Upper lobe of left lung (tissue), 6 donors: ENCODE results near the gene CD79A. TPM values are rescaled to one million over a fixed set of nuclear protein-coding genes. Genes with fewer than 3 reads are reported as not detected.

Experiments
- ATAC-seq, 2 donors: fragments of 200-7000 bp; cut with Tn5 transposase; one replicate each; pipeline ENCODE4 v1.9.1; 2022; ENCODE audit warnings: mild to moderate bottlenecking in 2 of 2, moderate library complexity in 2 of 2; ENCODE audit not compliant: low FRiP score in 2 of 2
- DNase-seq, 2 donors: peaks; one replicate each; pipeline ENCODE4 v3.0.0-alpha.2; 2019 to 2020
- H3K27ac ChIP-seq, 4 donors: fragments of 200-600 bp; sonication (generic); one replicate each; pipeline ENCODE4 v1.5.1; 2016 to 2019
- H3K27me3 ChIP-seq, 4 donors: fragments of 200-600 bp; sonication (generic); one replicate each; pipeline ENCODE4 v1.5.1; 2017 to 2019
- H3K36me3 ChIP-seq, 4 donors: fragments of 200-600 bp; sonication (generic); one replicate each; pipeline ENCODE4 v1.5.1; 2016 to 2019
- H3K4me1 ChIP-seq, 4 donors: fragments of 200-600 bp; sonication (generic); one replicate each; pipeline ENCODE4 v1.5.1; 2018 to 2019
- H3K4me3 ChIP-seq, 4 donors: fragments of 200-600 bp; sonication (generic); one replicate each; pipeline ENCODE4 v1.5.1; 2017 to 2019; ENCODE audit warnings: mild to moderate bottlenecking in 2 of 4, moderate library complexity in 1 of 4
- H3K9me3 ChIP-seq, 4 donors: fragments of 200-600 bp; sonication (generic); one replicate each; pipeline ENCODE4 v1.5.1; 2018 to 2019
- EP300 ChIP-seq, 4 donors: sonication (generic); formaldehyde crosslinking; IDR thresholded peaks; one replicate each; pipeline ENCODE4 v1.5.1; 2017; ENCODE audit warnings: antibody characterized with exemption in 4 of 4, control low read depth in 2 of 4
- POLR2A ChIP-seq, 4 donors: fragments of 450-650 bp; IDR thresholded peaks; one replicate each; pipeline ENCODE4 v1.5.1; 2016 to 2017; ENCODE audit warnings: antibody characterized with exemption in 4 of 4, mild to moderate bottlenecking in 2 of 4
- POLR2AphosphoS5 ChIP-seq, 2 donors: sonication (generic); formaldehyde crosslinking; IDR thresholded peaks; one replicate each; pipeline ENCODE4 v1.5.1; 2017; ENCODE audit warnings: antibody characterized with exemption in 2 of 2
- WGBS, 2 donors: methylation state at CpG; one replicate each; pipeline ENCODE4 v1.1.5; 2017 to 2018; 5-methylcytosine and 5-hydroxymethylcytosine counted together
- total RNA-seq, 6 donors: library from RNA; depleted of rRNA in 4 of 6; stranded (reverse); fragments of >200 nt in 4 of 6; gene quantifications; one replicate each; pipeline versions ENCODE4 v1.1.0 to v1.2.1, GENCODE V29; 2016 to 2021
- TF ChIP-seq, protein P1 (sequence below), 6 experiments: fragments of 450-650 bp in 4 of 6; fragments of 200-600 bp in 2 of 6; sonication (generic) in 2 of 6; IDR thresholded peaks; one replicate each; pipeline ENCODE4 v1.5.1; 2016 to 2019; ENCODE audit warnings: antibody characterized with exemption in 6 of 6
- donor health status: DM: no; HTN: no; CAD: no; lungs with moderate emphysema.
- donor health status: DM: no; HTN: yes; CAD: no; lungs with severe emphysema.

CD79A gene
- total RNA-seq, 6 donors from 2014 or later: 0.76 to 4.7 (median 4.1) TPM; not detected in 1

DNA sequence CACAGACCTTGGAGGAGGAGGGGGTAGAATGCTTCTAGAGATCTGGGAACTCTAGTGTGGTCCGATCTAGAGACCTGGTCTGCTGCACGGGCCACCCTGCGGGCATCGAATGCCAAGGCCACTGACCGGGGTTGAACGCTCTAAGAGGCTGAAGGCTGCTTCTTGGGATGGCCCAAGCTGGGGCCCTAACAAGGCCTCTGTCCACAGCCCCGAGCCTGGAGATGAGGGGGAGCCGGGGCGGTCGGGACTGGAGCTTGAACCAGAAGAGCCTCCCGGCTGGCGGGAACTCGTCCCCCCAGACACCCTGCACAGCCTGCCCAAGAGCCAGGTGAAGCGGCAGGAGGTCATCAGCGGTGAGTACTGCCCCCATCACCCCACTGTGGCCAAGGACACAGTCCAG is 21.2 kb downstream of the CD79A start:
- TF ChIP-seq EP300 (IDR thresholded peaks at IDR 0.05) (no peak), POLR2AphosphoS5 (IDR thresholded peaks at IDR 0.05) (no peak)
- H3K4me1 ChIP-seq: peaks cover 0 to 8% (median 3%) of the 10 kb centered on the region in 4 donors
- H3K27me3 ChIP-seq: no peaks in the 10 kb centered on the region
- ATAC-seq (no peak), DNase-seq (peak in 1 of 2 donors; percentile 76)
- peaks cover 55 to 95% (median 87%) of the 10 kb centered on the region in 4 donors for H3K36me3 ChIP-seq
- H3K9me3 ChIP-seq: no peaks in the 10 kb centered on the region
- H3K4me3 ChIP-seq: no peak overlapping the region
- 95 to 96% methylated on average over 9 to 15 of the region's 15 CpGs for WGBS, 2 donors
- no peak overlapping the region for H3K27ac ChIP-seq

DNA sequence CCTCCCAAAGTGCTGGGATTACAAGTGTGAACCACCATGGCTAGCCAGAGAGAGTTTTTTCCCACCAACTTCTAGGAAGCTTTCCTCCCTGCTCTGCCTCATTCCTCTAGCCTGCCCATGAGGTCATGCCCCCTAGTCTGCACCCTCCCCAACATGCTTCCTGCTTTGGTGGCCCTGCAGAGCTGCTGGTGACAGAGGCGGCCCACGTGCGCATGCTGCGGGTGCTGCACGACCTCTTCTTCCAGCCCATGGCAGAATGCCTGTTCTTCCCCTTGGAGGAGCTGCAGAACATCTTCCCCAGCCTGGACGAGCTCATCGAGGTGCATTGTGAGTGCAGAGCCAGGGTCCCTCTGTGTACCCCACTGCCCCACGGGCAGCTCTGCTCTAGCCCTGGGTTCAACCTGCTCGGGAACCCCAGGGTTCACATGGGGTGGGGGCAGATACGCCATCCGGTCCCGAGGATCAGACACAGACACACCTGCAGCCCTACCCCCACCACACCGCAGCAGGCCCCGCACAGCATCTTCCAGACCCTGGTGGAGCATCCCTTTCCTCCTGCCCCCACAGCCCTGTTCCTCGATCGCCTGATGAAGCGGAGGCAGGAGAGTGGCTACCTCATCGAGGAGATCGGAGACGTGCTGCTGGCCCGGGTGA is 24.8 kb downstream of the CD79A start:
- Histone ChIP-seq H3K4me3 (no peak overlapping the region), H3K27ac (no peak overlapping the region), H3K36me3 (peaks cover 67 to 100% (median 94%) of the 10 kb centered on the region in 4 donors), H3K9me3 (no peaks in the 10 kb centered on the region), H3K4me1 (peaks cover 0 to 31% (median 28%) of the 10 kb centered on the region in 4 donors), H3K27me3 (no peaks in the 10 kb centered on the region)
- ATAC-seq (no peak), DNase-seq (no peak)
- WGBS, 2 donors: 96 to 97% methylated on average over 8 to 21 of the region's 21 CpGs
- TF ChIP-seq EP300 (IDR thresholded peaks at IDR 0.05): no peak
- TF ChIP-seq, protein P1, sequence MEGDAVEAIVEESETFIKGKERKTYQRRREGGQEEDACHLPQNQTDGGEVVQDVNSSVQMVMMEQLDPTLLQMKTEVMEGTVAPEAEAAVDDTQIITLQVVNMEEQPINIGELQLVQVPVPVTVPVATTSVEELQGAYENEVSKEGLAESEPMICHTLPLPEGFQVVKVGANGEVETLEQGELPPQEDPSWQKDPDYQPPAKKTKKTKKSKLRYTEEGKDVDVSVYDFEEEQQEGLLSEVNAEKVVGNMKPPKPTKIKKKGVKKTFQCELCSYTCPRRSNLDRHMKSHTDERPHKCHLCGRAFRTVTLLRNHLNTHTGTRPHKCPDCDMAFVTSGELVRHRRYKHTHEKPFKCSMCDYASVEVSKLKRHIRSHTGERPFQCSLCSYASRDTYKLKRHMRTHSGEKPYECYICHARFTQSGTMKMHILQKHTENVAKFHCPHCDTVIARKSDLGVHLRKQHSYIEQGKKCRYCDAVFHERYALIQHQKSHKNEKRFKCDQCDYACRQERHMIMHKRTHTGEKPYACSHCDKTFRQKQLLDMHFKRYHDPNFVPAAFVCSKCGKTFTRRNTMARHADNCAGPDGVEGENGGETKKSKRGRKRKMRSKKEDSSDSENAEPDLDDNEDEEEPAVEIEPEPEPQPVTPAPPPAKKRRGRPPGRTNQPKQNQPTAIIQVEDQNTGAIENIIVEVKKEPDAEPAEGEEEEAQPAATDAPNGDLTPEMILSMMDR (IDR thresholded peaks at IDR 0.05): no peak
- no peak for TF ChIP-seq POLR2AphosphoS5 (IDR thresholded peaks at IDR 0.05)
- TF ChIP-seq POLR2A (IDR thresholded peaks at IDR 0.05): no peak

DNA sequence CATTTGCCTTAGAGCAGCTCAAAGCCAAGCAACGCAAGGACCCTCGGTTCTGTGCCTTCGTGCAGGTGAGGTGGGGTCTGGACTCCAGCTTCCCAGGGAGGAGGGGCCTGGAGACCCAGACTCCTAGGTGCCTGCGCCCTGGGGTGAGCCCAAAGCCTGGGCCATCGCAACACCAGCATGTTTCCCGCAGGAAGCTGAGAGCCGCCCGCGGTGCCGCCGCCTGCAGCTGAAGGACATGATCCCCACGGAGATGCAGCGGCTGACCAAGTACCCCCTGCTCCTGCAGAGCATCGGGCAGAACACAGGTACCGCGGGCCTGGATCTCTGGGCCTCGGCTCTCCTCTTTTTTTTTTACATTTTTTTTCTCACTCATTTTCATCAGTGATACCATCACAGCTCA is 25.5 kb downstream of the CD79A start:
- Histone ChIP-seq H3K4me1 (peaks cover 0 to 31% (median 28%) of the 10 kb centered on the region in 4 donors), H3K9me3 (no peaks in the 10 kb centered on the region), H3K4me3 (no peak overlapping the region), H3K36me3 (peaks cover 71 to 99% (median 94%) of the 10 kb centered on the region in 4 donors), H3K27ac (peak overlapping the region in 1 of 4 donors; percentile 35), H3K27me3 (no peaks in the 10 kb centered on the region)
- DNase-seq: peak in 1 of 2 donors; percentile 82
- no peak for TF ChIP-seq EP300 (IDR thresholded peaks at IDR 0.05)
- TF ChIP-seq POLR2AphosphoS5 (IDR thresholded peaks at IDR 0.05): no peak
- no peak for TF ChIP-seq POLR2A (IDR thresholded peaks at IDR 0.05)
- TF ChIP-seq, protein P1 (IDR thresholded peaks at IDR 0.05): no peak
- no peak for ATAC-seq
- 94 to 95% methylated on average over 12 to 17 of the region's 17 CpGs for WGBS, 2 donors

DNA sequence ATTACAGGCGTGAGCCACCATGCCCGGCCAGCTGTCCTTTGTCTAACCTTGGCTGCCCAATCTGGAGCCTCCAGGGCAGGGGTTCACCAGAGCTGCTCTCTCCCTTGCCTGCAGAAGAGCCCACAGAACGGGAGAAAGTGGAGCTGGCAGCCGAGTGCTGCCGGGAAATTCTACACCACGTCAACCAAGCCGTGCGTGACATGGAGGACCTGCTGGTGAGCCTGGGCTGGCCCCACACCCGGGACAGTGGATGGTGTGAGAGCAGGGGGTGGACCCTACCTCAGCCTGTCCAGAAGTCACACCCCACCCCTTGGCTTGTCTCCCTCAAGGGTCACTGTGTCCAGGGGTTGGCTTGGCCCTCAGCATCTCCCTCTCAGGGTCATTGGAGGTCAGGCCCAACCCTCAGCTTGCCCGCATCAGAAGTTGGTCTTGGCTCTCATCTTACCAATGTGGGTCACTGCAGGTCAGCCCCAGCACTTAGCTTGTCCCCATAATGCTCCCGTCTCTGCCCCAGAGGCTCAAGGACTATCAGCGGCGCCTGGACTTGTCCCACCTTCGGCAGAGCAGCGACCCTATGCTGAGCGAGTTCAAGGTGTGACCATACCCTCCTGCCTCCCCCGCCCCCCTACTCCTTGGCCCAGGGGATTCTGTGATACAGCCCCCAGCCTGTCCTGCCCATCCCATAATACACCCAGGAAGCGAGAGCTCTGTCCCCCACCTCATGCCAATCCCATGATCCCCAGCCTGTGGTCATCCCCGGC is 26.3 kb downstream of the CD79A start:
- Histone ChIP-seq H3K4me1 (peaks cover 0 to 31% (median 28%) of the 10 kb centered on the region in 4 donors), H3K36me3 (peaks cover 65 to 99% (median 89%) of the 10 kb centered on the region in 4 donors), H3K27ac (peak overlapping the region in 3 of 4 donors; percentile 35 to 85 (median 48)), H3K9me3 (no peaks in the 10 kb centered on the region), H3K27me3 (no peaks in the 10 kb centered on the region), H3K4me3 (no peak overlapping the region)
- peak in 1 of 2 donors; percentile 31 for ATAC-seq
- DNase-seq: peak in 1 of 2 donors; percentile 60
- 73 to 74% methylated on average over 16 to 19 of the region's 19 CpGs for WGBS, 2 donors
- no peak for TF ChIP-seq EP300 (IDR thresholded peaks at IDR 0.05)

DNA sequence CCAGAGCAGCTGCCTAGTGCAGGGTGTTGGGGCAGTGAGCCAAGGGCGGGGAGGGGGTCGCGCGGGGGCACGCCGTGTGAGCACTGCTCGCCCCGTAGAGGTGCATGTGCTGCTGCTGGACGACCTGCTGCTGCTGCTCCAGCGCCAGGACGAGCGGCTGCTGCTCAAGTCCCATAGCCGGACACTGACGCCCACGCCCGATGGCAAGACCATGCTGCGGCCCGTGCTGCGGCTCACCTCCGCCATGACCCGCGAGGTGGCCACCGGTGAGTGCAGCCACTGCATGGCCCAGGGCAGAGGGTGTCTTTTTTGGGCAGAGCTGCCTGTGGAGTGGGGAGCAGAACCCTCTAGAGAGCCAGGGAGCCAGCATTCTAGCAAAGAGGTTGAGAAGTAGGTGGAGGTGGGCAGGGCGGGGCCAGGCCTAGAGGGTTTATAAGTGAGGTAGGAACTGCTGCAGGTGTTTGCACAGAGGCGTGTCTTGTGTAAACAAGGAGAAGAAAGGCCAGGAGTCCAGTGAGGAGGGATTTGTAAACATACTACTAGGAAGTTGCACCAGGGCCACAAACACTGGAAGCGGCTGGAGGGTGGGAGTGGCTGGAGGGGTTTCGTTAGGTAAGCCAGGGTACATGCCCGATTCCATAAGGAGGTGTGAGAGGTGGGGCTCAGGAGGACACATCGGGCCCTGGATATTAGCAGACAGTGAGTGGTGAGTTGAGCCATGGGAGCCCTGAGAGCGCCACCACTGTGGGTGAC is 27.2 kb downstream of the CD79A start:
- no peaks in the 10 kb centered on the region for H3K27me3 ChIP-seq
- DNase-seq (peak; percentile 86 to 94), ATAC-seq (peak; percentile 66 to 91)
- peak overlapping the region in 3 of 4 donors; percentile 48 to 85 (median 50) for H3K27ac ChIP-seq
- H3K36me3 ChIP-seq: peaks cover 65 to 90% (median 80%) of the 10 kb centered on the region in 4 donors
- peaks cover 0 to 31% (median 28%) of the 10 kb centered on the region in 4 donors for H3K4me1 ChIP-seq
- peak overlapping the region in 2 of 4 donors; percentile 13 to 34 for H3K4me3 ChIP-seq
- 52 to 72% methylated on average over 6 to 25 of the region's 30 CpGs for WGBS, 2 donors
- H3K9me3 ChIP-seq: no peaks in the 10 kb centered on the region
- TF ChIP-seq EP300 (IDR thresholded peaks at IDR 0.05): peak in 1 of 4 donors; percentile 17
- TF ChIP-seq, protein P1 (IDR thresholded peaks at IDR 0.05): peak in 2 of 6 experiments; percentile 8 to 23
- TF ChIP-seq POLR2AphosphoS5 (IDR thresholded peaks at IDR 0.05): peak; percentile 15 to 50
- TF ChIP-seq POLR2A (IDR thresholded peaks at IDR 0.05): peak in 2 of 4 donors; percentile 21 to 69
